Activated CD8-positive, alpha-beta T cell treated with anti-CD3 and anti-CD28 coated beads for 36 hours (primary cell): ENCODE data around the gene EPHA4. TPM values are rescaled to one million over a fixed set of nuclear protein-coding genes. Genes with fewer than 3 reads are reported as not detected.

ENCODE experiments used
- ATAC-seq: fragments of 200-7000 bp; cut with Tn5 transposase; one replicate; pipeline ENCODE4 v1.10.0; 2021; ENCODE audit warnings: mild to moderate bottlenecking, moderate library complexity
- CTCF ChIA-PET: fragments of 350-600 bp; sonication (Branson Sonifier 250); formaldehyde crosslinking; loops from one replicate; lab custom pipeline; 2021; ENCODE audit warnings: antibody characterized with exemption; lab: Charles Lee
- POLR2A ChIA-PET: fragments of 350-600 bp; sonication (Branson Sonifier 250); formaldehyde crosslinking; loops from one replicate; lab custom pipeline; 2021; ENCODE audit warnings: antibody characterized with exemption; lab: Charles Lee
- DNase-seq: peaks from one replicate; pipeline ENCODE4 v3.0.0-alpha.2; 2020
- H3K27ac Mint-ChIP-seq: one replicate; pipeline ENCODE4 v1.8.0; 2021; ENCODE audit warnings: mild to moderate bottlenecking, mixed read lengths
- H3K27me3 Mint-ChIP-seq: one replicate; pipeline ENCODE4 v1.8.0; 2021; ENCODE audit warnings: mixed read lengths
- H3K36me3 Mint-ChIP-seq: one replicate; pipeline ENCODE4 v1.8.0; 2021; ENCODE audit warnings: low read depth, mixed read lengths
- H3K4me1 Mint-ChIP-seq: one replicate; pipeline ENCODE4 v1.8.0; 2021; ENCODE audit warnings: low read depth, mixed read lengths
- H3K4me3 Mint-ChIP-seq: one replicate; pipeline ENCODE4 v1.8.0; 2021; ENCODE audit warnings: mild to moderate bottlenecking, moderate library complexity, mixed read lengths
- H3K9me3 Mint-ChIP-seq: one replicate; pipeline ENCODE4 v1.8.0; 2021; ENCODE audit warnings: mixed read lengths
- intact Hi-C: fragments of 100-400 bp; cut with micrococcal nuclease; formaldehyde crosslinking; loops from one replicate; pipeline ENCODE4 v1.10.0; 2022
- total RNA-seq, 2 experiments: library from RNA; stranded (reverse); gene quantifications; one replicate each; pipeline ENCODE4 v1.2.3, GENCODE V29; 2021
- TF ChIP-seq, protein P1 (sequence below): fragments of 200-600 bp; IDR thresholded peaks from one replicate; pipeline ENCODE4 v1.8.0; 2022; ENCODE audit warnings: antibody characterized with exemption, mild to moderate bottlenecking

The EPHA4 gene
- total RNA-seq, 2 experiments from 2014 or later = 1.8 to 2.3 TPM

DNA sequence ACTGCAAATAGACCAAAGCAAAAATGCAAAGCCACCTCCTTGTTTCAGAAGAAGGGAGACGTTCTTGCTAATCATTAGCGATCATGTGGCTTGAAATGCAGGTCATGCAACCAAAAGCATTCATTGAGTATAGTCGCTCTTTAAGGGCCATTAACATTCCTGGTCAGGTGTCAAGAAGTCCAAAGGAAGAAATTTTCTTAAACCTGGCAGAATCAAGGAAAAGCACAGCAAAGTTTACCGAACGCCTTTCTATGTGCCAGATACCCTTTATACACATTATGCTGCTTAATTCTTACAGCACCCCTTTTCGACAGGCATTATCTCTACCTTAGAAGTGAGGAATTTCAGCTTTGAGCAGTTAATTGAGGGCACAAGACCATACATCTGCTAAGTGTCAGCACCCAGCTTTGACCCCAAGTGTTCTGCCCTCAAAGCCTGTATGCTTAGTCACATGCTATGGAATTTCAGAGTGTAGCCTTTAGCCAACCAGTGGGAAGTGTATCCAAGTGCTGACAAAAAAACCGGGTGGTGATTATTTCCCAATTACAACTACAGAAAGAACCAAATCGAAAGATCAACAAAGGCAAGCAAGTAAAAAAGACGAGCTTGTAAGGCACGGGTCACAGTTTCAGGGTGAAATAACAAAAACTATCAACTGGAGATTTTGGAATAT, 70.8 kb downstream of the EPHA4 start:
- Mint-ChIP-seq H3K4me1 (peaks cover 6% of the 10 kb centered on the region), H3K36me3 (no peaks in the 10 kb centered on the region), H3K27ac (no peak overlapping the region), H3K27me3 (no peaks in the 10 kb centered on the region), H3K9me3 (no peaks in the 10 kb centered on the region), H3K4me3 (no peak overlapping the region)
- intact Hi-C loops = no loop called here
- POLR2A ChIA-PET = no interaction called here
- TF ChIP-seq, protein P1, sequence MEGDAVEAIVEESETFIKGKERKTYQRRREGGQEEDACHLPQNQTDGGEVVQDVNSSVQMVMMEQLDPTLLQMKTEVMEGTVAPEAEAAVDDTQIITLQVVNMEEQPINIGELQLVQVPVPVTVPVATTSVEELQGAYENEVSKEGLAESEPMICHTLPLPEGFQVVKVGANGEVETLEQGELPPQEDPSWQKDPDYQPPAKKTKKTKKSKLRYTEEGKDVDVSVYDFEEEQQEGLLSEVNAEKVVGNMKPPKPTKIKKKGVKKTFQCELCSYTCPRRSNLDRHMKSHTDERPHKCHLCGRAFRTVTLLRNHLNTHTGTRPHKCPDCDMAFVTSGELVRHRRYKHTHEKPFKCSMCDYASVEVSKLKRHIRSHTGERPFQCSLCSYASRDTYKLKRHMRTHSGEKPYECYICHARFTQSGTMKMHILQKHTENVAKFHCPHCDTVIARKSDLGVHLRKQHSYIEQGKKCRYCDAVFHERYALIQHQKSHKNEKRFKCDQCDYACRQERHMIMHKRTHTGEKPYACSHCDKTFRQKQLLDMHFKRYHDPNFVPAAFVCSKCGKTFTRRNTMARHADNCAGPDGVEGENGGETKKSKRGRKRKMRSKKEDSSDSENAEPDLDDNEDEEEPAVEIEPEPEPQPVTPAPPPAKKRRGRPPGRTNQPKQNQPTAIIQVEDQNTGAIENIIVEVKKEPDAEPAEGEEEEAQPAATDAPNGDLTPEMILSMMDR = no peak
- CTCF ChIA-PET = interaction anchor here (1.5 to 1.6 kb wide), 2 partner anchors 48 to 73 kb away, joined by 3 read pairs; no protein-coding TSS in a partner anchor
- ATAC-seq (no peak), DNase-seq (no peak)

DNA sequence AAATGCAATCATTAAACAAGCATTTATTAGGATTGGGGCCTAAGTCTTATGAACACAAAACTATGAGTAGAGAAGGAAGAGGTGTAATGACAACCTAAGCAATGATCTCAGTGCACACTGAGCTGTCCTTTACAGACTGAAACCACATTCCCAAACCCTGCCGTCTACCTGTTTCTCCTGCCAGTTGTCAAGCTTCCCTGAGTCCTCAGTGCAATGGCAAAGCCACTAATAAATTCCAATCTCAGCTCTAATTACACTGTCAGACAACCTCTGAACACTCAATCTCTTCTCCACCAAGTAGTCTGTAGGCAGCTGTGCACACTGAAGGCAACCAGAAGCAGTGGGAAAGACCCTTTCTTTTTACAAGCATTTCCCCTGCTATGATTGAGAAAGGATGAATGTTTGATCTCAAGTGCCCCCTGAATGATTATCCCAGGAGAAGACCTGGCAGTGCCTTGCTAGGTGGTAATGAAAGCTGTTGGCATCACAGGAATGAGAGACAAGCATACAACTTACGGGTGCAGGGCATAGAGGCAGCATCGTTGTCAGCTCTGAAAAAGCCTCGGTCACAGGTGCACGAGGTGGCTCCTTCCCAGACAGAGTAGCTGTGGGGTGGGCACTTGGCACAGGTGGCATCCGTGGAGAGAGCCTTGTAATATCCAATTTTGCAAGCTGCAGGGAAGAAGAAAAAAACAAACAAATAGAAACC, 71.4 kb downstream of the EPHA4 start:
- POLR2A ChIA-PET = no interaction called here
- TF ChIP-seq, protein P1 = no peak
- Mint-ChIP-seq H3K27me3 (no peaks in the 10 kb centered on the region), H3K9me3 (no peaks in the 10 kb centered on the region), H3K36me3 (no peaks in the 10 kb centered on the region), H3K4me3 (no peak overlapping the region), H3K27ac (no peak overlapping the region), H3K4me1 (peaks cover 6% of the 10 kb centered on the region)
- DNase-seq (no peak), ATAC-seq (no peak)
- CTCF ChIA-PET = interaction anchor here (1.5 to 1.6 kb wide), 2 partner anchors 48 to 73 kb away, joined by 3 read pairs; no protein-coding TSS in a partner anchor
- intact Hi-C loops = no loop called here

DNA sequence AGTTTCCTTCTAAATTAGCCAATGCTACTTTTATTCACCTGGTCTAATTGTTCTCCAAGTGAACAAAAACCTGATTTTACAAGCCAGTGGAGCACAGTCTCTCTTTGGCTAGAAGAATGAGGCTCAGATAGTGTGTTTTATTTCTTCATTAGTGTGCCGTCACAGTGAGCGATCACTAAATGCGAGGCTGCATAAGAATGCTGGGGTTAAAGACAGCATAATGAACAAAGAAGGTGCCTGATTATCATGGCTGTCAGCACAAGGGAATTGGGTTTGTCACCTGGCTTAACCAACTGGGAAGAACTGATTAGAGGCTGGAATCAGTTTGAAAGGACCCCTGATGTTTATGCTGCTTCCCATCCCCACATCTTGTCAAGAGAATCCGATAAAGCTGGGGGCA, 76.4 kb downstream of the EPHA4 start:
- H3K4me1 Mint-ChIP-seq = no peaks in the 10 kb centered on the region
- H3K27me3 Mint-ChIP-seq = no peaks in the 10 kb centered on the region
- ChIA-PET CTCF (interaction anchor here (2.4 kb wide), 1 partner anchor 78 kb away, joined by 7 read pairs; no protein-coding TSS in a partner anchor), POLR2A (no interaction called here)
- ATAC-seq = no peak
- intact Hi-C loops = no loop called here
- no peaks in the 10 kb centered on the region for H3K9me3 Mint-ChIP-seq
- no peak overlapping the region for H3K27ac Mint-ChIP-seq
- no peak overlapping the region for H3K4me3 Mint-ChIP-seq
- TF ChIP-seq, protein P1 = no peak
- DNase-seq = no peak
- H3K36me3 Mint-ChIP-seq = peaks cover 2% of the 10 kb centered on the region

DNA sequence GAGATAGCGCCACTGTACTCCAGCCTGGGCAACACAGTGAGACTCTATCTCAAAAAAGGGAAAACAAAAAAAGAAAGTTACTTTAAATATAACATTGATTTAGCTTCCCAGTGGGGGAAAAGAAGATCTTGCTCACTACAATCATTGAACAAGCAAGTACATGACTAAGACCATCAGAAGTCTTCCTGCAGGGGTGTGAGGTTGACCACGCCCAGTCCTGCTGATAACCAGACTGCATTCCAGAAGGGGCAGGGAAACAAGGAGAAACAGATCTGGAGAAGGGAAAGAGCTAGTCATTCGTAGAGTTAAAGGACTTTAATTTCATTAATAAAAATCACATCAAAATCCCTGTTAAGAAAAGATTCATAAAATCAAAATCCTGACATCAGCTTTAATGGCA, 77.5 kb downstream of the EPHA4 start:
- TF ChIP-seq, protein P1 = no peak
- DNase-seq (no peak), ATAC-seq (no peak)
- POLR2A ChIA-PET = no interaction called here
- H3K27ac Mint-ChIP-seq = no peak overlapping the region
- no peaks in the 10 kb centered on the region for H3K27me3 Mint-ChIP-seq
- intact Hi-C loops = no loop called here
- H3K4me1 Mint-ChIP-seq = no peaks in the 10 kb centered on the region
- CTCF ChIA-PET = interaction anchor here (2.4 kb wide), 1 partner anchor 79 kb away, joined by 7 read pairs; no protein-coding TSS in a partner anchor
- H3K4me3 Mint-ChIP-seq = no peak overlapping the region
- peaks cover 2% of the 10 kb centered on the region for H3K36me3 Mint-ChIP-seq
- no peaks in the 10 kb centered on the region for H3K9me3 Mint-ChIP-seq

DNA sequence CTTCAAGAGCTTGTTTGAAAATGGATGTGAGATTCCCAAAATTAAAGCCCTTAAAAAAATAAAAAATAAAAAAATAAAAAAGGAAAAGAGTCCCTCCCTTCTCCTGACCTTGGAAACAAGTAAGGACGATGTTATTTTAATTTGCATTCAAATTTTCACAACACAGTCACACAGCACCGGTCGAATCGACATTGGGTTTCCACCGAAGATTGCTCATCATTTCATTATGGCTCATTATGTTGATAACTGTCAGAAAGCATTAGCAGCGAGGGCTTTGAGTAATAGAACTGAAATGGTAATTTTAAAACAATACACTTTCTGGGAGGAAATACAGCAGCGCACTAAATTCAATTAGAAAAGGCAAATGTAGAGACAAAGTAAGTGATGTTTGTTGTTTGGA, 78.7 kb downstream of the EPHA4 start:
- peaks cover 2% of the 10 kb centered on the region for H3K36me3 Mint-ChIP-seq
- H3K9me3 Mint-ChIP-seq = no peaks in the 10 kb centered on the region
- no peaks in the 10 kb centered on the region for H3K4me1 Mint-ChIP-seq
- no peak for ATAC-seq
- H3K27me3 Mint-ChIP-seq = no peaks in the 10 kb centered on the region
- DNase-seq = no peak
- intact Hi-C loops = no loop called here
- CTCF ChIA-PET = interaction anchor here (2.4 kb wide), 1 partner anchor 80 kb away, joined by 7 read pairs; no protein-coding TSS in a partner anchor
- POLR2A ChIA-PET = no interaction called here
- H3K4me3 Mint-ChIP-seq = no peak overlapping the region
- no peak overlapping the region for H3K27ac Mint-ChIP-seq
- TF ChIP-seq, protein P1 = no peak
